Stomach (tissue), 9 donors: ENCODE results near the gene FAM3A. TPM values are rescaled to one million over a fixed set of nuclear protein-coding genes. Genes with fewer than 3 reads are reported as not detected.

Experiments
- DNase-seq, 2 donors: peaks; one replicate each; pipeline versions ENCODE4 v3.0.0 to v3.0.0-alpha.2; 2013 to 2019
- H3K27ac ChIP-seq, 5 donors: fragments of 200-600 bp in 4 of 5; sonication (generic) in 4 of 5; one replicate each; pipeline ENCODE4 v1.5.1; 2013 to 2019; ENCODE audit warnings: mild to moderate bottlenecking in 1 of 5, moderate library complexity in 1 of 5
- H3K27me3 ChIP-seq, 3 donors: fragments of 200-600 bp; sonication (generic); one replicate each; pipeline ENCODE4 v1.5.1; 2017 to 2019; ENCODE audit warnings: mixed run types in 1 of 3
- H3K36me3 ChIP-seq, 4 donors: fragments of 200-600 bp; sonication (generic); 1 replicate in 3 of 4; 2 replicates in 1 of 4; pipeline ENCODE4 v1.5.1; 2016 to 2019
- H3K4me1 ChIP-seq, 4 donors: fragments of 200-600 bp; sonication (generic); one replicate each; pipeline ENCODE4 v1.5.1; 2016 to 2019
- H3K4me3 ChIP-seq, 4 donors: fragments of 200-600 bp; sonication (generic) in 3 of 4; one replicate each; pipeline ENCODE4 v1.5.1; 2016 to 2019; ENCODE audit warnings: mild to moderate bottlenecking in 1 of 4
- H3K9me3 ChIP-seq, 4 donors: fragments of 200-600 bp; sonication (generic); one replicate each; pipeline ENCODE4 v1.5.1; 2016 to 2019
- EP300 ChIP-seq: sonication (generic); formaldehyde crosslinking; IDR thresholded peaks from one replicate; pipeline ENCODE4 v1.6.1; 2017; ENCODE audit warnings: antibody characterized with exemption
- POLR2A ChIP-seq, 4 donors: fragments of 450-650 bp; IDR thresholded peaks; one replicate each; pipeline ENCODE4 v1.6.1; 2016; ENCODE audit warnings: antibody characterized with exemption in 4 of 4, control low read depth in 2 of 4, mild to moderate bottlenecking in 1 of 4, moderate library complexity in 1 of 4
- POLR2AphosphoS5 ChIP-seq, 3 donors: sonication (generic); formaldehyde crosslinking; IDR thresholded peaks; one replicate each; pipeline ENCODE4 v1.6.1; 2016; ENCODE audit warnings: antibody characterized with exemption in 3 of 3
- WGBS, 5 donors: extraction: QIAGEN DNeasy Blood & Tissue Kit in 3 of 5; methylation state at CpG; one replicate each; pipeline versions ENCODE4 v1.1.5 to v1.1.7; 2013 to 2018; 5-methylcytosine and 5-hydroxymethylcytosine counted together
- intact Hi-C: fragments of 100-400 bp; cut with DNase I; formaldehyde crosslinking; loops from one replicate; pipeline ENCODE4 v1.15.1; 2023; ENCODE audit warnings: low total_unique reads
- polyA plus RNA-seq, 3 donors: library from polyadenylated mRNA; stranded (reverse); fragments of 200-250 nt; gene quantifications; one replicate each; pipeline ENCODE4 v1.2.3, GENCODE V29; 2013
- total RNA-seq, 5 donors: library from RNA; depleted of rRNA; stranded (reverse); fragments of >200 nt; gene quantifications; one replicate each; pipeline versions ENCODE4 v1.1.0 to v1.2.3, GENCODE V29; 2014 to 2016
- TF ChIP-seq, protein P1 (sequence below), 7 experiments: fragments of 450-650 bp in 4 of 7; fragments of 200-600 bp in 3 of 7; sonication (generic) in 3 of 7; IDR thresholded peaks; one replicate each; pipeline ENCODE4 v1.5.1; 2016 to 2019; ENCODE audit warnings: antibody characterized with exemption in 7 of 7, control low read depth in 2 of 7, mild to moderate bottlenecking in 1 of 7
- donor health status: healthy with polysubstance abuse.
- donor health status: Bipolar disorder and iron deficiency.
- donor health status: healthy.

FAM3A gene
- total and polyA plus RNA-seq, 8 donors, result 21.9 to 61.7 (median 30.0) TPM

DNA sequence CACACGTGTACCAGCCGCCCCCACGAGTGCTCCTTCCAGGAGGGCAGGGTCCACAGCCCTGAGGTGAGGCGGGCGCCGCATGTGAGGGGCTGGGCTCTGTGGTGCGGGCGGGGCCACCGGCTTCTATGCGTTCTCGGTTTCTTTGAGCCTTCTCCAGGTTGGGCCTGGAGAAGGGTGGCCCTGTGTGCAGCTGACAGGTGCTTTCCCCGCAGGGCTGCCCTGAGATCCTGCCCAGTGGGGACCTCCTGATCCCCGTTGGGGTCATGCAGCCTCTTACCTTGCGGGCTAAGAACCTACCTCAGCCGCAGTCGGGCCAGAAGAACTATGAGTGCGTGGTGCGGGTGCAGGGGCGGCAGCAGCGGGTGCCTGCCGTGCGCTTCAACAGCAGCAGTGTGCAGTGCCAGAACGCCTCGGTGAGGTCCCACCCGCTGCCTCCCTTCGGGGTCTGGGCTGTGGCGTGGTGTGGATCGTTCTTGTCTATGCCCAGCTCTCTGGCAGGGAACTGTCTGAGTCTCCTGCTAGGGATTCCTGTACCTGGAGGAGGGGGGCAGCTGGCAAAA lies 51.1 kb downstream of the FAM3A start:
- WGBS, 5 donors, result 93 to 100% (median 97%) methylated on average over 3 to 28 of the region's 28 CpGs
- H3K9me3 ChIP-seq, result no peaks in the 10 kb centered on the region
- peaks cover 3 to 95% (median 78%) of the 10 kb centered on the region in 4 donors for H3K36me3 ChIP-seq
- peaks cover 0 to 5% (median 3%) of the 10 kb centered on the region in 4 donors for H3K4me1 ChIP-seq
- TF ChIP-seq POLR2AphosphoS5 (IDR thresholded peaks at IDR 0.05), result no peak
- TF ChIP-seq, protein P1, sequence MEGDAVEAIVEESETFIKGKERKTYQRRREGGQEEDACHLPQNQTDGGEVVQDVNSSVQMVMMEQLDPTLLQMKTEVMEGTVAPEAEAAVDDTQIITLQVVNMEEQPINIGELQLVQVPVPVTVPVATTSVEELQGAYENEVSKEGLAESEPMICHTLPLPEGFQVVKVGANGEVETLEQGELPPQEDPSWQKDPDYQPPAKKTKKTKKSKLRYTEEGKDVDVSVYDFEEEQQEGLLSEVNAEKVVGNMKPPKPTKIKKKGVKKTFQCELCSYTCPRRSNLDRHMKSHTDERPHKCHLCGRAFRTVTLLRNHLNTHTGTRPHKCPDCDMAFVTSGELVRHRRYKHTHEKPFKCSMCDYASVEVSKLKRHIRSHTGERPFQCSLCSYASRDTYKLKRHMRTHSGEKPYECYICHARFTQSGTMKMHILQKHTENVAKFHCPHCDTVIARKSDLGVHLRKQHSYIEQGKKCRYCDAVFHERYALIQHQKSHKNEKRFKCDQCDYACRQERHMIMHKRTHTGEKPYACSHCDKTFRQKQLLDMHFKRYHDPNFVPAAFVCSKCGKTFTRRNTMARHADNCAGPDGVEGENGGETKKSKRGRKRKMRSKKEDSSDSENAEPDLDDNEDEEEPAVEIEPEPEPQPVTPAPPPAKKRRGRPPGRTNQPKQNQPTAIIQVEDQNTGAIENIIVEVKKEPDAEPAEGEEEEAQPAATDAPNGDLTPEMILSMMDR (IDR thresholded peaks at IDR 0.05), result no peak
- no peak for TF ChIP-seq POLR2A (IDR thresholded peaks at IDR 0.05)
- TF ChIP-seq EP300, result no peak
- no peak overlapping the region for H3K27ac ChIP-seq
- DNase-seq, result no peak
- H3K27me3 ChIP-seq, result no peaks in the 10 kb centered on the region
- H3K4me3 ChIP-seq, result no peak overlapping the region
- intact Hi-C loops, result no loop called here

DNA sequence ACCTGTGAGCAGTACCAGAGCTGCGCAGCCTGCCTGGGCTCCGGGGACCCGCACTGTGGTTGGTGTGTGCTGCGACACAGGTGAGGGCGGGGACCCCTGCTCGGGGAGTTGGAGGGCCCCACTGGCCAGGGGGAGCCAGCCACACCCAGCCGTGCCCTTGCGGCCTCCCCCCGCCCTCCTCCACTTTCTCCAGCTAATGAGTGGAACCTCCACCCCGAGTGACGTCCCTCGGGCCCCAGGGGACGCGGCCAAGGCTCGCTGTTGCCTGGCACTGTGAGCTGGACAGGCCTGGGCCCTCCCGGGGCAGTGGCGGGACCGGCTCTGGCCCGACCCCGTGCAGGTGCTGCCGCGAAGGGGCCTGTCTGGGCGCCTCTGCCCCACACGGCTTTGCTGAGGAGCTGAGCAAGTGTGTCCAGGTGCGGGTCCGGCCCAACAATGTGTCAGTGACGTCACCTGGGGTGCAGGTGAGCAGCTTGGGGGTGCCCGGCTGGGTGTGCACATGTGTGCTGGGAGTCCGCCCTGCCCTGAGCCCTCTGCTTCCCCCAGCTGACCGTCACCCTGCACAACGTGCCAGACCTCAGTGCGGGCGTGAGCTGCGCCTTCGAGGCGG lies 52.3 kb downstream of the FAM3A start:
- no peak overlapping the region for H3K27ac ChIP-seq
- no peaks in the 10 kb centered on the region for H3K9me3 ChIP-seq
- H3K4me1 ChIP-seq, result peaks cover 0 to 16% (median 13%) of the 10 kb centered on the region in 4 donors
- no peaks in the 10 kb centered on the region for H3K27me3 ChIP-seq
- intact Hi-C loops, result no loop called here
- no peak for TF ChIP-seq POLR2AphosphoS5 (IDR thresholded peaks at IDR 0.05)
- TF ChIP-seq POLR2A (IDR thresholded peaks at IDR 0.05), result no peak
- TF ChIP-seq, protein P1 (IDR thresholded peaks at IDR 0.05), result no peak
- TF ChIP-seq EP300, result no peak
- peaks cover 0 to 83% (median 66%) of the 10 kb centered on the region in 4 donors for H3K36me3 ChIP-seq
- H3K4me3 ChIP-seq, result no peak overlapping the region
- WGBS, 5 donors, result 88 to 95% (median 92%) methylated on average over 9 to 30 of the region's 36 CpGs
- no peak for DNase-seq

GRCh38 chrX:154462396-154462795 lies 53.6 kb downstream of the FAM3A start:
- H3K36me3 ChIP-seq, result peaks cover 0 to 70% (median 53%) of the 10 kb centered on the region in 4 donors
- 72 to 80% (median 79%) methylated on average over 3 to 8 of the region's 8 CpGs for WGBS, 5 donors

DNA sequence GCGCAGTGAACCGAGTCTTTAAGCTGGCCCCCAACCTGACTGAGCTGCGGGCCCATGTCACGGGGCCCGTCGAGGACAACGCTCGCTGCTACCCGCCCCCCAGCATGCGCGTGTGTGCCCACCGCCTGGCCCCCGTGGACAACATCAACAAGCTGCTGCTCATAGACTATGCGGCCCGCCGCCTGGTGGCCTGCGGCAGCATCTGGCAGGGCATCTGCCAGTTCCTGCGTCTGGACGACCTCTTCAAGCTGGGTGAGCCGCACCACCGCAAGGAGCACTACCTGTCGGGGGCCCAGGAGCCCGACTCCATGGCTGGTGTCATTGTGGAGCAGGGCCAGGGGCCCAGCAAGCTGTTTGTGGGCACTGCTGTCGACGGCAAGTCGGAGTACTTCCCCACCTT lies 55.7 kb downstream of the FAM3A start:
- Histone ChIP-seq H3K9me3 (peaks cover 0 to under 1% (median under 1%) of the 10 kb centered on the region in 4 donors), H3K27ac (no peak overlapping the region), H3K4me3 (no peak overlapping the region), H3K27me3 (no peaks in the 10 kb centered on the region), H3K36me3 (peaks cover 0 to 50% (median 32%) of the 10 kb centered on the region in 4 donors), H3K4me1 (peaks cover 0 to 16% (median 15%) of the 10 kb centered on the region in 4 donors)
- no peak for TF ChIP-seq POLR2A (IDR thresholded peaks at IDR 0.05)
- no peak for TF ChIP-seq POLR2AphosphoS5 (IDR thresholded peaks at IDR 0.05)
- TF ChIP-seq, protein P1 (IDR thresholded peaks at IDR 0.05), result no peak
- TF ChIP-seq EP300, result no peak
- DNase-seq, result peak in 1 of 2 donors; percentile 28
- intact Hi-C loops, result no loop called here
- 84 to 92% (median 88%) methylated on average over 5 to 26 of the region's 26 CpGs for WGBS, 5 donors

More at GRCh38 chrX:154462396-154462795, 53.6 kb downstream of the FAM3A start:
- H3K4me1 ChIP-seq, result peaks cover 0 to 16% (median 15%) of the 10 kb centered on the region in 4 donors
- H3K27ac ChIP-seq, result no peak overlapping the region
- TF ChIP-seq POLR2A (IDR thresholded peaks at IDR 0.05), result no peak
- H3K27me3 ChIP-seq, result no peaks in the 10 kb centered on the region
- no peak for DNase-seq
- intact Hi-C loops, result no loop called here
- H3K4me3 ChIP-seq, result no peak overlapping the region
- H3K9me3 ChIP-seq, result no peaks in the 10 kb centered on the region

DNA sequence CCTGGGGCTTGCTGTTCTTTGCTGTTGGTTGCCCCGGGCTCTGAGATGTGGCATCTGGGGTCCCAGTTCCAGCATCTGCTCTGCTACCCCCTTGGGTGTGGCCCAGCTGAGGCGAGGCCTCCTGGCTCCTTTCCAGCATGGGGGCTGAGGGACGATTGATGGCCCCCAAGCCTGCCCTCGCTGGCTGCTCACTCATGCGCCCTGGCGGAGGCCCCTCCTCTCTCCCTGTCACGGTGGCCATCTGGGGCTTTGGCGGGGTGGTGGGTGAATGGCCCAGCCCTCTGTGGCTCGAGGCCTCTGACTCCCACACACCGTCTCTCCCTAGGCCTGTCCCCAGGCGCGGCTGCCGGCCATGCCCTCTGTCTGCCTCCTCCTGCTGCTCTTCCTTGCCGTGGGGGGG lies 56.2 kb downstream of the FAM3A start:
- peak overlapping the region in 3 of 4 donors; percentile 57 to 68 (median 64) for H3K4me3 ChIP-seq
- H3K4me1 ChIP-seq, result peaks cover 0 to 16% (median 15%) of the 10 kb centered on the region in 4 donors
- peaks cover 0 to 45% (median 27%) of the 10 kb centered on the region in 4 donors for H3K36me3 ChIP-seq
- 60 to 68% (median 63%) methylated on average over 1 to 14 of the region's 14 CpGs for WGBS, 5 donors
- TF ChIP-seq POLR2AphosphoS5 (IDR thresholded peaks at IDR 0.05) (no peak), EP300 (no peak), POLR2A (IDR thresholded peaks at IDR 0.05) (no peak)
- TF ChIP-seq, protein P1 (IDR thresholded peaks at IDR 0.05), result no peak
- peak overlapping the region in 2 of 5 donors; percentile 77 to 79 for H3K27ac ChIP-seq
- H3K9me3 ChIP-seq, result peaks cover 0 to 5% (median 3%) of the 10 kb centered on the region in 4 donors
- intact Hi-C loops, result no loop called here
- H3K27me3 ChIP-seq, result no peaks in the 10 kb centered on the region
- peak in 1 of 2 donors; percentile 24 for DNase-seq
